Activated CD4-positive, CD25-positive, alpha-beta regulatory T cell treated with anti-CD3 and anti-CD28 coated beads, Interleukin-2, amount 50 U/mL, for 24 hours (primary cell): ENCODE results near the gene FOXN1.
"Not testable (repeated sequence)": the region's sequence is repeated elsewhere in the genome, so short reads cannot be mapped to it uniquely, and the experiment has no call there.

ENCODE experiments used
- ATAC-seq, 2 donors: fragments of 150-1000 bp; cut with Tn5 transposase; one replicate each; pipeline ENCODE4 v1.10.0; 2021; ENCODE audit warnings: mild to moderate bottlenecking in 1 of 2, moderate library complexity in 1 of 2

FOXN1 gene

GRCh38 chr17:28501421-28502284, 4.5 kb upstream of the FOXN1 start:
- no peak for ATAC-seq

- ATAC-seq: no peak
Measured at GRCh38 chr17:28503420-28503819, 2.7 kb upstream of the FOXN1 start.

GRCh38 chr17:28506763-28507487, 777 bp downstream of the FOXN1 start:
- ATAC-seq: no peak

DNA sequence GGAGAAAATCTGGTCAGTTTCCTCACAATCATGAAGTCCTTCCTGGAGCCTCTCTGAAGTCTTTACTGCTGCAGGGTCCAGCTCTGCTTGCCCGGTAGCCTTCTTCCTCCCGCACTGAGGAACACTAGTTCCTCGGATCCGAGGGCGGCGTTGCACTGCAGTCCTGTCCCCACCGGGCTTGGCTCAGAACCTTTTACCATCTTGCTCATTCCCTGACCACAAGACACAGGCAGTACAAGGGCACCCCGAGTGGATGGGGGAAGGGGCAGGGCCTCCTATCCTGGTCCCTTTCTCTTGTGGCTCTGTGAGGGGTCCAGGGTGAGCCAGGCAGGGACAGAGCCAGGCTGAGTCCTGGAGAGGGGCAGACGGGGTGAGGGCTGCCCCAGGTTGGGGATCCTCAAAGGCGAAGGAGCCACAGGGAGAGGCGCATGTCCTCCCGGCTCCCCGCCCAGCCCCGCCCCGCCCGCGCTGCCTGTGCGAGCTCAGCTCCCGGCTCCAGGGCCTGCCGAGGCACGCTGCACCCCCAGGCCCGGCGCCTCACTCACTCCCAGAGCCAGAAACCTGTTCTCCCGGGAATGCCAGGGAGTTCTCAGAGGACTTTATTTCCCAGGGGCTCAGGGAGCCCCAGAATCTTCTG, 1.5 kb downstream of the FOXN1 start:
- ATAC-seq: no peak

- no peak for ATAC-seq
Measured at GRCh38 chr17:28508211-28508724, 2.1 kb downstream of the FOXN1 start.

DNA sequence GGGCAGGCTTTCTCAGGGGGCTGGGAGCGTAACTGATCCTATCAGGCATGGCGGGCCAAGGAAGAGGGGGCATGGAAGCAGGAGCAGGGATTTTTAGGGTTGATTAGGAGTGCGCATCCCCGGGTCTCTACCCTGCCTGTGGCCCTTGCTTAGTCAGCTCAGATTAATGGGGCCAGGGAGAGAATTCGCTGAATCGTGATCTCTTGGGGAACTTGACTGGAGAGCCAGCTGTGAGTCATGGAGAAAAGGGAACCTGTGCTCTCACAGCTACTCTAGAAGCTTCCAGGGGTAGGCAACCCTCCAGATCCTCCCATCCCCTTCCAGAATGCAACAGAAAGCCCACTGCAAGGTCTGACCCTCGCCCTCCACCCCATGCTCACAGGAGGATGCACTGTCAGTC, 3.6 kb downstream of the FOXN1 start:
- no peak for ATAC-seq

DNA sequence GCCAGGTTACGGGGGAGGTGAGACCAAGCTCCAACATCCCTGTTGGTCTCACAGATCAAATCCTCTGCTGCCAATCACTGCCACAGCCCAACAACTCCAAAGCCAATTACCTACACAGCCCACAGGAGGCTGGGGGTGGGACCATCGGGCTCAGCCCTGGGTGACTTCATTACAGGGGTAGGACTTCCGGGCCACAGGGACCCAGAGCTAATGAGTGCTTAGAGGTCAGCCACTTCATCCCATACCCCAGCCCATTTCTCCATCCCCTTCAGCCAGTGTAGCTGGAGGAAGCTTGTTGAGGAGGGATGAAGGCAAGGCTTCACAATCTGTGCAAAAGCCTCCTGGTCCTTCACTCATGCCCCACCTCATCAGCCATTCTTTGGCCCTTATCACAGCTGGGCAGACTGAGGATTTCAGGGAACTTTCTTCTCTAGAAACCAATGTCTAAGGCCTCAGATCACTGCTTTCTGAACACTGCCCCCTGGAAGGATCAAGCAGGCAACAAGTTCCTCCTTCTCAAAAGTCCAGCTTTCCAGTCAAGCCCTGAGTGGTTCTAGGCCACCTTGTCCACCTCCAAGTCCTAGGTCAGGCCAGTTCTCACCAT, 5.8 kb downstream of the FOXN1 start:
- no peak for ATAC-seq

GRCh38 chr17:28513476-28513875, 7.3 kb downstream of the FOXN1 start:
- ATAC-seq: no peak

DNA sequence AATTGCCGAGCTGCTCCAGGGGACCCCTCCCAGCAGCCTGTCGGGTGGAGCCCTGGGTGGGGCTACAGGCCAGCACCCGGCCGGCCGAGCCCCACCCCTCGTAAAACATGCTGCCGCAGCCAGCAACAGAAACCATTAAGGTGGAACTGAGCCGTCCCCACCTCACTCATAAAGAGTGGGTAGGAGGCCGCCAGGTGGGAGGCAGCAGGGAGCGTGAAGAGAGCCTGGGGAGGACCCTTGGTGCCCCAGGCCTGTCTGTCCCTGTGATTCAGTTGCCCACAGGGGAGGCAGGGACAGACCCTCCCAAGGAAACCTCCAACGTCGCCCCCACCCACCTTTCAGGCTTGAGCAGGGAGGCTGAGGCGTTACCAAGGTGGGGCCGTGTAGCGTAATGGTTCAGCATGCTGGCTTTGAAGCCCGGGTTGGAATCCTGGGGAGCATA, 8.4 kb downstream of the FOXN1 start:
- ATAC-seq: no peak

DNA sequence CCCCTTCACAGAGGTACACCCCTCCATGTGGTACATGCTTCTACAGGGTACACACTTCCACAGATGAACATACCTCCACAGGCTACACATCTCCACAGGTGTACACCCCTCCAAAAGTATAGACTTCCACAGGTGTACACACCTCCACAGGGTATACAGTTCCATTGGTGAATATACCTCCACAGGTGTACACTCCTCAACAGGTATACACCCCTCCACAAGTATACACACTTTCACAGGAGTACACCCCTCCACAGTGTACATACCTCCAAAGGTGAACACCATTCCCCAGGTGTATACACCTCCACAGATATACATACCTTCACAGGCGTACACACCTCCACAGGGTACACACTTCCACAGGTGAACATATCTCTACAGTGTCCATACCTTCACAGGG, 9.4 kb downstream of the FOXN1 start:
- no peak for ATAC-seq

- no peak for ATAC-seq
Measured at GRCh38 chr17:28518132-28518531, 12.0 kb downstream of the FOXN1 start.

DNA sequence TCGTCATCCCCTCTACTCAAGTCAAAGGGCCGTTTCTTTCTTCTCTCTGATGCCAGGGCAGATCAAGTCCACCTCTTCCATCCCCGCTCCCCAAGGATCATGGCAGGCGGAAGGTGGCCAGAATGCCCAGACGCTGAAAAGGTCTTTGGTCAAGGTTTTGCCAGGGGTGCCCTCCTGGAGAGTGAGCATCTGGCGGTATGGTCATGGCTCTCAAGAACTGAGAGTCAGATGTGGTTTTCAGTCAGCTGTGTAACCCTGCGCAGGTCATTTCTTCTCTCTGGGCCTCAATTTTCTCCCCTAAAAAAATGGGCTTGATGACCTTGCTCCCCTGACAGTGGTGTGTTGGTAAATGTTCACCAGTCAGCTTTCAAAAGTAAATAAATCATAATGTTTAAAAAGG, 12.4 kb downstream of the FOXN1 start:
- no peak for ATAC-seq

- no peak for ATAC-seq
Measured at GRCh38 chr17:28519236-28519635, 13.1 kb downstream of the FOXN1 start.

DNA sequence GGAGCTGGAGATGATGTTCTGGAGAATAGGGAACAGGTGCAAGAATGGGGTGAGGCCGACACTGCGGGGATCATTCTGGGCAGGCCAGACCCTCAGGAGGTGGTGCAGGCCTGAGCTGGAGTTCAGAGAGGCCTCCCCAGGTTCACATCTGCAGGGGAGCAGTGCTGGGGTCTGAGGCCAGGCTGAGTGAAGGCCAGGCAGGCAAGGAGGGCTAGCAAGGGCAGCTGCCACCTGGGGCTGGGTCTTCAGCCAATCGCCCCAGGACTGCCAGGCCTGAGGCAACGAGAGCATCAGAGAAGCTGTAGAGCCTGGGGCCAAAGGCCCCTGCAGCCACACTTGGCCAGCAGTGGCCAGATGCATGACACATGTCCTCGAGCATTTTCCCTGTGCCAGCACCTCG, 14.5 kb downstream of the FOXN1 start:
- ATAC-seq: no peak

- ATAC-seq: no peak
Measured at GRCh38 chr17:28521311-28522085, 15.3 kb downstream of the FOXN1 start.

GRCh38 chr17:28522281-28522680, 16.1 kb downstream of the FOXN1 start:
- ATAC-seq: not testable (repeated sequence)

GRCh38 chr17:28523186-28523585, 17.0 kb downstream of the FOXN1 start:
- no peak for ATAC-seq

GRCh38 chr17:28523876-28524275, 17.7 kb downstream of the FOXN1 start:
- ATAC-seq: no peak

DNA sequence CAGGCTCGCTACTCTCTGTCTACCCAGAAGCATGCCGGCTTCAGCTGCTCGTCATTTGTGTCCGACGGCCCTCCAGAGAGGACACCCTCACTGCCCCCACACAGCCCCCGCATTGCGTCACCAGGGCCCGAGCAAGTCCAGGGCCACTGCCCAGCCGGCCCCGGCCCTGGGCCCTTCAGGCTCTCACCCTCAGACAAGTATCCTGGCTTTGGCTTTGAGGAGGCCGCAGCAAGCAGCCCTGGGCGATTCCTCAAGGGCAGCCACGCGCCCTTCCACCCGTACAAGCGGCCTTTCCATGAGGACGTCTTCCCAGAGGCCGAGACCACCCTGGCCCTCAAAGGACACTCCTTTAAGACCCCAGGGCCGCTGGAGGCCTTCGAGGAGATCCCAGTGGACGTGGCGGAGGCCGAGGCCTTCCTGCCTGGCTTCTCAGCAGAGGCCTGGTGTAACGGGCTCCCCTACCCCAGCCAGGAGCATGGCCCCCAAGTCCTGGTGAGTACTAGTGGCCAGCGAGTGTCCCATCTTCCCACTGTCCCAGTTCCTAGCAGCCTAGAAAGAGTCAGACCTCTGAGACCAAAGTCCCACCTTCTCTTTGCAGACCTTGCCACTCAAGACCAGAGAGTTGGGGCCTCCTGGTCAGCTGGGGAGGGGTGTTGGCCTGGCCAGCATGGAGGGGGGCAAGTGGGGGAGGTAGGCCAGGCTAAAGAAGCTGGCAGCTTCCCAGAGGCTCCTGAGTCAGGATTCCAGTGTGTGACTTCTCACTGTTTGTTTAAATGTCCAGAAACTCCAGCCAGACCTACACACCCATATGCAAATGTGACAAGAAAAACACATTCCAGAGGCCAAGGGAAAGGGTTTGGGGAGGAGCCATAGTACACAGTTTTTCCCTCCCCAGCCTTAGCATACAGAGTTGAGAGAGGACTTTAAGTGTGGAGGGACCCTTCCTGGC, 18.6 kb downstream of the FOXN1 start:
- ATAC-seq: no peak

GRCh38 chr17:28526381-28526780, 20.2 kb downstream of the FOXN1 start:
- no peak for ATAC-seq

DNA sequence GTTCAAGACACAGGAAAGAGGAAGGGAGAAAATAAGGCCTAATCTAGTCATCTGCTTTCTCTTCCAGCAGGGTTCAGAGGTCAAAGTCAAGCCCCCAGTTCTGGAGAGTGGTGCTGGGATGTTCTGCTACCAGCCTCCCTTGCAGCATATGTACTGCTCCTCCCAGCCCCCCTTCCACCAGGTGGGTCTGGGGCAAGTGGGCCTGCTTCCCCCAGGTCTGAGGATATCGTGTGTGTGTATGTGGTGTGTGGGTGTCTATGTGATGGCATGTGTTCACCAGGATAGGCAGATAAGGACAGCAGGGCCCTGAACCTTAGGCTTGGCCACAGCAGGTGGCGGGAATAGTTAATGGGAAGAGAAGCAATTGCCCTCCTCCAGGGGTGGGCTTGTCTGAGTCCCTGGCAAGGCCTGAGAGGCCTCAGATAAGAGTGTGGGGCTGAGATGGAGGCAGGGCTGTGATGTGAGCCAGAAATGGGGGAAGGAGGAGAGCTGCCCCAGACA, 21.1 kb downstream of the FOXN1 start:
- no peak for ATAC-seq
